ENCODE measurements around the gene PTCD2. TPM values are rescaled to one million over a fixed set of nuclear protein-coding genes. Genes with fewer than 3 reads are reported as not detected.
A peak's percentile ranks its signal among the peaks of the same experiment; 100 is the strongest.

PTCD2 gene
- total RNA-seq, 1 experiment from 2014 or later = 12.7 TPM

DNA sequence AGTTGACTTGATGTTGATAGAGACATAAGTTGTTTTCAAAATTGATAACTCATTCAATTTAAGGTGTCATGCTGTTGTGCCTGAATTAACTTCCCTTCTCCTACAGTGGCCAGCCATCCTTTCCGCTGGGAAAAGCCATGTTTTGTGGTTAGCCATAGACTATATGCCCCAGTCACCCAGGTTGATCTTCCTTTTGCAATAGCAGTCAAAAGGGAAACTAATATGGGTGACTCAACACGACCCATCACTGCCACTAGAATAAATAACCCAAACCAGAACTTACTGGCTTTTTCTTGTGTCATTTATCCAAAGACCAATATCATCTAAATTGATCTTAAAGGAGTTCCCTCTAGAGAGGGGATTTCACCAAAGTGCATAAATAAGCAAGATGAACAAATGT, 87.4 kb downstream of the PTCD2 start:
- Histone ChIP-seq H3K4me1 (ENCODE audit: insufficient read depth, low read length, poor library complexity, severe bottlenecking) (peaks cover 16% of the 10 kb centered on the region), H3K4me3 (ENCODE audit: low read depth, low read length, poor library complexity, severe bottlenecking) (no peak overlapping the region), H3K36me3 (ENCODE audit: insufficient read depth, low read length, poor library complexity, severe bottlenecking) (no peaks in the 10 kb centered on the region), H3K27ac (ENCODE audit: low read depth, low read length, poor library complexity, severe bottlenecking) (no peak overlapping the region), H3K27me3 (replicated peaks; ENCODE audit: insufficient read depth, low read depth, low read length, poor library complexity) (peaks cover 9% of the 10 kb centered on the region), H3K9me3 (ENCODE audit: low read depth, low read length, poor library complexity, severe bottlenecking) (no peaks in the 10 kb centered on the region)
- BruUV-seq (replicated peaks) = no TSS peak
- CTCF ChIA-PET = no interaction called here
- DNase-seq (ENCODE audit: low spot score) = no peak
- POLR2A ChIA-PET (ENCODE audit: low non-redundant PET) = no interaction called here
- no peak for TF ChIP-seq EZH2 (IDR thresholded peaks at IDR 0.05; ENCODE audit: borderline replicate concordance, low read depth, low read length, poor library complexity, severe bottlenecking)
- intact Hi-C loops (cut with micrococcal nuclease; ENCODE audit: unreplicated experiment) = no loop called here

DNA sequence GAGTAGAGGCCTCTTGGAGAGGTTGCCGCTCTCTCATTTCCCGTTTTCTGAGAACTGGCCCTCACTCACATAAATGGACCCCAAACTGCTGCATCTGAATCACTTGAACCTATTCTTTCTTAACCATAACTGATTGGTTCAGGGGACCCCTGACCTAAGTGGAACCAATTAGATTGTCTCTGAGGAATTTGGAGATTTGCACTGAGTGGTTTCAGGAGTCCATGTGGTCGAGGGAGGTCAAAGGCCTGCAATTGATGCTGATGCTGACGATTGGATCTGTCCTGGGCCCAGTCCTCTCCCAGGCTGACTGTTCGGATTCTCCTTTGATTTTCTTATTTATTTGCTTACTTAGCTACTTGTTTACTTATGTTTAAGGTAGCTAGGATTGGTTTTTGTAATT, 88.0 kb downstream of the PTCD2 start:
- ChIA-PET CTCF (no interaction called here), POLR2A (ENCODE audit: low non-redundant PET) (no interaction called here)
- TF ChIP-seq EZH2 (IDR thresholded peaks at IDR 0.05; ENCODE audit: borderline replicate concordance, low read depth, low read length, poor library complexity, severe bottlenecking) = no peak
- TF ChIP-seq, protein P1, sequence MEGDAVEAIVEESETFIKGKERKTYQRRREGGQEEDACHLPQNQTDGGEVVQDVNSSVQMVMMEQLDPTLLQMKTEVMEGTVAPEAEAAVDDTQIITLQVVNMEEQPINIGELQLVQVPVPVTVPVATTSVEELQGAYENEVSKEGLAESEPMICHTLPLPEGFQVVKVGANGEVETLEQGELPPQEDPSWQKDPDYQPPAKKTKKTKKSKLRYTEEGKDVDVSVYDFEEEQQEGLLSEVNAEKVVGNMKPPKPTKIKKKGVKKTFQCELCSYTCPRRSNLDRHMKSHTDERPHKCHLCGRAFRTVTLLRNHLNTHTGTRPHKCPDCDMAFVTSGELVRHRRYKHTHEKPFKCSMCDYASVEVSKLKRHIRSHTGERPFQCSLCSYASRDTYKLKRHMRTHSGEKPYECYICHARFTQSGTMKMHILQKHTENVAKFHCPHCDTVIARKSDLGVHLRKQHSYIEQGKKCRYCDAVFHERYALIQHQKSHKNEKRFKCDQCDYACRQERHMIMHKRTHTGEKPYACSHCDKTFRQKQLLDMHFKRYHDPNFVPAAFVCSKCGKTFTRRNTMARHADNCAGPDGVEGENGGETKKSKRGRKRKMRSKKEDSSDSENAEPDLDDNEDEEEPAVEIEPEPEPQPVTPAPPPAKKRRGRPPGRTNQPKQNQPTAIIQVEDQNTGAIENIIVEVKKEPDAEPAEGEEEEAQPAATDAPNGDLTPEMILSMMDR (conservative IDR thresholded peaks at IDR 0.05; ENCODE audit: low read depth, low read length) = no peak
- intact Hi-C loops (cut with micrococcal nuclease; ENCODE audit: unreplicated experiment) = no loop called here
- Histone ChIP-seq H3K9me3 (ENCODE audit: low read depth, low read length, poor library complexity, severe bottlenecking) (no peaks in the 10 kb centered on the region), H3K27ac (ENCODE audit: low read depth, low read length, poor library complexity, severe bottlenecking) (no peak overlapping the region), H3K4me1 (ENCODE audit: insufficient read depth, low read length, poor library complexity, severe bottlenecking) (peaks cover 16% of the 10 kb centered on the region), H3K4me3 (ENCODE audit: low read depth, low read length, poor library complexity, severe bottlenecking) (no peak overlapping the region), H3K27me3 (replicated peaks; ENCODE audit: insufficient read depth, low read depth, low read length, poor library complexity) (peaks cover 9% of the 10 kb centered on the region), H3K36me3 (ENCODE audit: insufficient read depth, low read length, poor library complexity, severe bottlenecking) (no peaks in the 10 kb centered on the region)
- no peak for DNase-seq (ENCODE audit: low spot score)
- no TSS peak for BruUV-seq (replicated peaks)

DNA sequence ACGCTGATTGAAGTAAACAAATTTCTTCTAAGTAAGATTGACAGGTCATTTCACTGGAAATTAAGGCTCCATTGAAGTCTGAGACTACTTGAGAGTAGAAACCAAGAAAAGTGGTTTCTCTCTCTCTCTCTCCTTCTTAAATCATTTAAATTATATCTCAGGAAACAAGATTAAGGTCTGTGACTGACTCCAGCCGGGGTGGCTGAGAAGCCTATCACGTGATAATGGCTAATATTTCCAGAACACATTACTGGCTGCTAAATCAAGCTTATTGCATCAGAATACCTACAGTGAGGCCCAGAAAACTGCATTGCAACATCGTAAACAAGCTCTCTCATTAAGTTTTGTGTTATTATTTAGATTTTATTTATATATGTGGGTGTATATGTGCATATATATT, 88.4 kb downstream of the PTCD2 start:
- no peaks in the 10 kb centered on the region for H3K9me3 ChIP-seq (ENCODE audit: low read depth, low read length, poor library complexity, severe bottlenecking)
- intact Hi-C loops (cut with micrococcal nuclease; ENCODE audit: unreplicated experiment) = no loop called here
- no TSS peak for BruUV-seq (replicated peaks)
- H3K27me3 ChIP-seq (replicated peaks; ENCODE audit: insufficient read depth, low read depth, low read length, poor library complexity) = peaks cover 9% of the 10 kb centered on the region
- ChIA-PET CTCF (no interaction called here), POLR2A (ENCODE audit: low non-redundant PET) (no interaction called here)
- H3K4me1 ChIP-seq (ENCODE audit: insufficient read depth, low read length, poor library complexity, severe bottlenecking) = peaks cover 16% of the 10 kb centered on the region
- no peak overlapping the region for H3K27ac ChIP-seq (ENCODE audit: low read depth, low read length, poor library complexity, severe bottlenecking)
- TF ChIP-seq, protein P1 (conservative IDR thresholded peaks at IDR 0.05; ENCODE audit: low read depth, low read length) = no peak
- no peak for TF ChIP-seq EZH2 (IDR thresholded peaks at IDR 0.05; ENCODE audit: borderline replicate concordance, low read depth, low read length, poor library complexity, severe bottlenecking)
- H3K4me3 ChIP-seq (ENCODE audit: low read depth, low read length, poor library complexity, severe bottlenecking) = no peak overlapping the region
- H3K36me3 ChIP-seq (ENCODE audit: insufficient read depth, low read length, poor library complexity, severe bottlenecking) = no peaks in the 10 kb centered on the region
- DNase-seq (ENCODE audit: low spot score) = peak; percentile 64

DNA sequence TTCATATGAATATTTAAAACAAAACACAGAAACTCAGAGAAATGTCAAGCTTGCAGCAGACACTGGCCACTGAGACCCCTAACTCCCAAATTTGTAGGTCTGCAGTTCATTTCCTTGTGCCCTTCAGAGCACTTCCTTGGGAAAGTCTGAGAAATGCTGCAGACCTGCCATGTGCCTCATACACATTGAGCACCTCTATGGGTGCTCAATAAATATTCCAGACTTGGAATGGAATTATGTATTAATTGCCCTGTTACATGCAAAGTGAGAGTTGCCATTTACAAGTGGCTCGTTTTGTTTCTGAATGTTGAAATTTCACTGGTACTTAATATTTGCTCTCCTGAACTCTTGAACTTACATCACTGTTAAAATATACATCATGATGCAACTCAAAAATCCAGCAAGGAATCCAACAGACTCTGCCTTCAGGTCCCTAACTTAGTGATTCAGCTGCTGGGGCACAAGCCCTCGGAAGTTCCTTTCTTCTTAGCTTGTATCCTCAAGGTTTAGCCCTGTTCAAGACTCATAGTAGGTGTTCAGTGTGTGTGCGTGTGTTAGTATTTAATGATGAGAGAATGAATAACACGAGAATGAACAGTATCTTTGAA, 90.6 kb downstream of the PTCD2 start:
- intact Hi-C loops (cut with micrococcal nuclease; ENCODE audit: unreplicated experiment) = no loop called here
- H3K4me1 ChIP-seq (ENCODE audit: insufficient read depth, low read length, poor library complexity, severe bottlenecking) = peaks cover 16% of the 10 kb centered on the region
- ChIA-PET POLR2A (ENCODE audit: low non-redundant PET) (no interaction called here), CTCF (no interaction called here)
- TF ChIP-seq EZH2 (IDR thresholded peaks at IDR 0.05; ENCODE audit: borderline replicate concordance, low read depth, low read length, poor library complexity, severe bottlenecking) = no peak
- TF ChIP-seq, protein P1 (conservative IDR thresholded peaks at IDR 0.05; ENCODE audit: low read depth, low read length) = no peak
- H3K27ac ChIP-seq (ENCODE audit: low read depth, low read length, poor library complexity, severe bottlenecking) = no peak overlapping the region
- no peaks in the 10 kb centered on the region for H3K9me3 ChIP-seq (ENCODE audit: low read depth, low read length, poor library complexity, severe bottlenecking)
- BruUV-seq (replicated peaks) = no TSS peak
- no peak overlapping the region for H3K4me3 ChIP-seq (ENCODE audit: low read depth, low read length, poor library complexity, severe bottlenecking)
- no peak for DNase-seq (ENCODE audit: low spot score)
- peaks cover 13% of the 10 kb centered on the region for H3K27me3 ChIP-seq (replicated peaks; ENCODE audit: insufficient read depth, low read depth, low read length, poor library complexity)
- no peaks in the 10 kb centered on the region for H3K36me3 ChIP-seq (ENCODE audit: insufficient read depth, low read length, poor library complexity, severe bottlenecking)
